KOPT-K1 (cell line): ENCODE data around the gene TXN2.
"Not testable (repeated sequence)": the region's sequence is repeated elsewhere in the genome, so short reads cannot be mapped to it uniquely, and the experiment has no call there.

Experiments used
- H3K27ac ChIP-seq: fragments of 200-600 bp; sonication (generic); 2 replicates; pipeline ENCODE4 v1.5.1; 2016; ENCODE audit warnings: antibody characterized with exemption, mild to moderate bottlenecking, low read depth, low read length; ENCODE audit not compliant: poor library complexity, severe bottlenecking
- H3K36me3 ChIP-seq: fragments of 200-600 bp; sonication (generic); 2 replicates; pipeline ENCODE4 v1.5.1; 2017; ENCODE audit warnings: antibody characterized with exemption, mild to moderate bottlenecking, low read length, moderate library complexity; ENCODE audit not compliant: insufficient read depth
- H3K9me3 ChIP-seq: fragments of 200-600 bp; sonication (generic); 2 replicates; pipeline ENCODE4 v1.5.1; 2017; ENCODE audit warnings: antibody characterized with exemption, low read length, mild to moderate bottlenecking; ENCODE audit not compliant: insufficient read depth, poor library complexity, severe bottlenecking

TXN2 gene

DNA sequence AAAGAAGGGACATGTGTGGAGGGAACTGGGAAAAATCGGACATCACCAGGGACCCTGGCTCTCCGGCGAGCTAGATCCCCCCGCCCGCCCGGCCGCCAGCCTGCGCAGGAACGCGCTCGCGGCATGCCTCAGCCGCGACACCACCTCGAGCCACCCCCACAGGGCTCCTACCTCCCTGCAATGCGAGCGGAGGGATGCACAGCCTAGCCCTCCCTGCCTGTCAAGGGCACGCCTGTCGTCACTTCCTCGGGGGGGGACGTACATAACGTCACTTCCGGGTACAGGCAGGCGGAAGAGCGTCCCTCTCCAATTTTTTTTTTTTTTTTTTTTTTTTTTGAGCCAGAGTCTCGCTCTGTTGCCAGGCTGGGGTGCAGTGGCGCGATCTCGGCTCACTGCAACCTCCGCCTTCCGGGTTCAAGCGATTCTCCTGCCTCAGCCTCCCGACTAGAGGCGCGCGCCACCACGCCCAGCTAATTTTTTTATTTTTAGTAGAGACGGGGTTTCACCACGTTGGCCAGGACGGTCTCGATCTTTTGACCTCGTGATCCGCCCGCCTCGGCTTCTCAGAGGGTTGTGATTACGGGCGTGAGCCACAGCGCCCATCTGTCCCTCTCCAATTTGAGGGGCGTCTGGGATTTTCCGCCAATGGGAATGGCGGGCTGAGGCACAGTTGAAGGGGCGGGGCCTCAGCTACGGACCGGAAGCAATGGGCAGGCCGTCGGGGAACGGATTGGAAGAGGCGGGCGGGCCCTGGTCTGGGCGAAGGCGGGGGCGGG lies at the start of gene TXN2:
Gene TXN2 (minus strand): TSS at position 248 of the 776 bp plus-strand sequence. CDS start 803 bp downstream, outside the sequence.
- peak within 1 kb of the TSS; percentile 80 for H3K27ac ChIP-seq
- no peaks in the 10 kb centered on the region for H3K9me3 ChIP-seq
- H3K36me3 ChIP-seq = peaks cover 45% of the 10 kb centered on the region

- Histone ChIP-seq H3K27ac (peak within 1 kb of the TSS; percentile 76), H3K9me3 (no peaks in the 10 kb centered on the region), H3K36me3 (peaks cover 34% of the 10 kb centered on the region)
These were observed 47.6 kb upstream of the TXN2 start, which contains the start of gene EIF3D for GRCh38 chr22:36528795-36529751. Gene EIF3D, minus strand, starts transcription at chr22:36529166. Its CDS starts 3,045 bp downstream, at chr22:36526121.

DNA sequence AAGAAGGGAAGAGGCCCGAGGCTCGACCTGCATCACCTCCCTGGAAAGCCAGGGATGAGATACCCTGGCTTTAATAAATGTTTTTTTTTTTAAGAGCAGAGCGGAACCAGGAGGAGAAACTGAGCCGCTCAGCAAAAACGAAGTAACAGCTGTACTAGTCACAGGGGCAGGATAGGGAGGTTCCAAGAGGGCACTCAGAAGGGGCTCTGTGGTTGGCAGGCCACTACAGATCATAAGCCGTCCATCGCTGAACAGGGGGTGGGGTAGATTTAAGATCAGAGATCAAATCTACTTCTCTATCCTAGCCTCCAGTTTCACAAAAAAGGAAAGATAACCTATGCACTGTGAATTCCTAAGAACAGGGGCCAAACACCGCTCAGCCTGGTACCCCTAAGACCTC lies 46.9 kb upstream of the TXN2 start:
- Histone ChIP-seq H3K9me3 (no peaks in the 10 kb centered on the region), H3K27ac (peak overlapping the region; percentile 76)

DNA sequence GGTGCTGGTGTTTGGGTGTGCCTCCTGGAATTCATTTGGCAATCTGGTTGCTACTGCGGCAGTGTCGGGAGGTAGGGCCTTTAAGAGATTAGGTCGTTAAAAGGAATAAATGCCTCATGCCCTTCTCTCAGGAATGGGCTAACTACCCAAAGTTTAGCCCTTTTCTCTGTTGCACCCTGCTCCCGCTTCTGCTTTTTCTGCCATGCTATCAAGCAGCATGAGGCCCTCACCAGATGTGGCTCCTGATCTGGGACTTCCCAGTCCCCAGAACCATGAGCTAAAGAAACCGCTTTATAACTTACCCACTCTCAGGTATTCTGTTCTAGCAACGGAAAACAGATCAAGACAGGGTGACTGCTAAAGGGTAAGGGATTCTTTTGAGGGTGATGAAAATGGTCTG lies 41.2 kb upstream of the TXN2 start:
- peaks cover 98% of the 10 kb centered on the region for H3K36me3 ChIP-seq

More for the DNA sequence above, 46.9 kb upstream of the TXN2 start:
- peaks cover 42% of the 10 kb centered on the region for H3K36me3 ChIP-seq

GRCh38 chr22:36520423-36520822 lies 39.0 kb upstream of the TXN2 start:
- Histone ChIP-seq H3K27ac (no peak overlapping the region), H3K36me3 (peaks cover 100% of the 10 kb centered on the region), H3K9me3 (no peaks in the 10 kb centered on the region)

More for the DNA sequence above, 41.2 kb upstream of the TXN2 start:
- no peak overlapping the region for H3K27ac ChIP-seq
- H3K9me3 ChIP-seq = no peaks in the 10 kb centered on the region

- H3K27ac ChIP-seq, H3K9me3 ChIP-seq: not testable (repeated sequence)
- H3K36me3 ChIP-seq = peaks cover 100% of the 10 kb centered on the region
These were observed 38.5 kb upstream of the TXN2 start for GRCh38 chr22:36519906-36520305.

DNA sequence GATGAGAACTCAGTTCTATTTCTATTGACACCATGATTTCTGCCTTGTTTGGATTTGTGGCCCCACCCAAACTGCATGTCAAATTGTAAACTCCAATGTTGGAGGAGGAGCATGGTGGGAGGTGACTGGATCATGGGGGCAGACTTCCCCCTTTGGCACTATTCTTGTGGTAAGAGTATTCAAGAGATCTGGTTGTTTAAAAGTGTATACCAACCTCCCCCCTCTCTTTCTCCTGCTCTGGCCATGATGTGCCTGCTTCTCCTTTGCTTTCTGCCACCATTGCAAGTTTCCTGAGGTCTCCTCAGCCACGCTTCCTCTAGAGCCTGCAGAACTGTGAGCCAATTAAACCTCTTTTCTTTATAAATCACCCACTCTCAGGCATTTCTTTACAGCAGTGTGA lies 33.3 kb upstream of the TXN2 start:
- Histone ChIP-seq H3K9me3 (no peaks in the 10 kb centered on the region), H3K36me3 (peaks cover 100% of the 10 kb centered on the region), H3K27ac (no peak overlapping the region)

- Histone ChIP-seq H3K9me3 (no peaks in the 10 kb centered on the region), H3K27ac (no peak overlapping the region), H3K36me3 (peaks cover 85% of the 10 kb centered on the region)
These were observed 31.6 kb upstream of the TXN2 start for GRCh38 chr22:36512991-36513390.

DNA sequence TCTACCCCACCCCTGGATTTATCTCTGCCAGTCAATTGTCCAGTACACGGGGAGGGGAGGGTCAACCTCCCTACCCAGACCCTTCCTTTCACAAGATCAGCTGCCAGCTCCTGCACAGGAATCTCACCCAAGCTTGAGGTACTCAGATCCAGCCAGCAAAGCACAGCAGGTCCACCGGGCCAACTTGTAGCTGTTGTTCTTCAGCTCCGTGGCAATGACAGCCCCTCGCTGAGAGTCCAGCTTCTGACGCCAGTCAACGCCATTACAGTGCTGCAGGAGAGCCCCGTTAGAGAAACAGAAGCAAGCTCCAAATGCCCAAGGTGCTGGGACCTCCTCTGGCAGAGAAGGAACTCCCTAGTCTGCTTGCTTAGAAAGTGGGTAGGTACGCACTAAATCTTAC lies 30.9 kb upstream of the TXN2 start:
- no peak overlapping the region for H3K27ac ChIP-seq
- H3K9me3 ChIP-seq = no peaks in the 10 kb centered on the region
- peaks cover 79% of the 10 kb centered on the region for H3K36me3 ChIP-seq

GRCh38 chr22:36510966-36511881 lies 29.8 kb upstream of the TXN2 start:
- peaks cover 68% of the 10 kb centered on the region for H3K36me3 ChIP-seq
- no peaks in the 10 kb centered on the region for H3K9me3 ChIP-seq
- no peak overlapping the region for H3K27ac ChIP-seq

DNA sequence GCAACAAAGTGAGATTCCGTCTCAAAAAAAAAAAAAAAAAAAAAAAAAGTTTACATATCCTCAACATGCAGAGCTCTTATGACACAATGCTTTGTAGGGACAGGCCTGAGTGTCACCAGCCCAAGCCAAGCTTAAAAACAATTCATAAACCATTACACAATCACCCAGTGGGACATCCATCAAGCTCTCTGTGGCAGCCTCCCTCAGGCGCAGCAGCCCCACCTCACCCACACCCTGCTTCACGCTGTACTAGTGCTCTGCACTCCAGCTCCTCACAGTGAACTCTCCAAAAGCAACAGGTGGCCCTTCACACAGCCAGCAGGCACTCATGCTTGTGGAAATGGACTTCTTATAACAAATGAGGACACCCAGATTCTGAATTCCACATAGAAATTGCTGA lies 28.9 kb upstream of the TXN2 start:
- peaks cover 59% of the 10 kb centered on the region for H3K36me3 ChIP-seq
- no peaks in the 10 kb centered on the region for H3K9me3 ChIP-seq
- no peak overlapping the region for H3K27ac ChIP-seq

GRCh38 chr22:36507518-36508010 lies 26.1 kb upstream of the TXN2 start:
- peak overlapping the region; percentile 82 for H3K27ac ChIP-seq
- H3K9me3 ChIP-seq = no peaks in the 10 kb centered on the region
- H3K36me3 ChIP-seq = peaks cover 58% of the 10 kb centered on the region

DNA sequence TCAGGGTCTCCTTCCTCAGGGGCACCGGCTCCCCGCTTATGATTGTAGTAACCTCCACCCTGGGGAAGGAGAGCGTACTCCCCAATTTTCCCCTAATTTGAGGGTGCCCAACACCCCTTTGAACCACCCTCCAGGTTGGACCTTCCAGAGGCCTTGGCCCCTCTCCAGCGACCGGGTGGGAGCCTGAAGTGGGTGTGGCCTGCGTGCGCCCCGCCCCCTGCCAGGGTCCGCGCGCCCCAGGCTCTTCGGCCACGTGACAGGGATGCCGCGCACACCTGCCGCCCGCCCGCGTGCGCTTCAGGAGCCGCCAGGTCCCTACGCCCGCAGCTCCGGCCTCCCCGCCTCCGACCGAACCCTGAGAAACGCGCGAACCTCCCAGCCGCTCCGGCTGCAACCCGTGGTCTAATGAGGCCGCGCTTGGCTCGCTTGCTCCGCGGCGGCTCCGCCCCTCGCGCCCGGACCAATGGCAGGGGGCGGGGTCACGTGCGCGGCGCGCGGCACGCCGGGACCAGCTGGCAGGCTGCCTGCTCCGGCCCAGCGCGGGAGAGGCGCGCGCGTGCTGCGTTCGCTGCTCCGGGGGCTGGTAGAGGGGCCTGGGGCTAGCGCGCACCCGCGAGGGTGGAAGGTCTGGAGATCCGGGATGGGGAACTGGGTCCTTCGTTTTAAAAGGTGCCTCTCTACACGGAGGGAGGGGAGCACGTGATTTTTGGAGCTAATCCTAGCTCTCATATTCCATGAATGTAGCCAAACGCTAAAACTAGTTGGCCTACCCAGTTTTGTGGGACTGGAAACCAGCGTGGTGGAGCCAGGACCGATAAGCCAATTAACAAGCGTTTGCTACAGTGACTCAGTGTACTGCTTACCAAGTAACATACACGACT lies 25.4 kb upstream of the TXN2 start, which contains the start of gene FOXRED2:
Gene FOXRED2 (minus strand): TSS at position 404 of the 881 bp plus-strand sequence. CDS start 618 bp downstream, outside the sequence.
- Histone ChIP-seq H3K36me3 (peaks cover 58% of the 10 kb centered on the region), H3K9me3 (no peaks in the 10 kb centered on the region), H3K27ac (peak within 1 kb of the TSS; percentile 82)
